Measurements from ENCODE around the gene ZP2.

GRCh38 chr16:21206550-21206949 is 4.8 kb downstream of the ZP2 start:
- no peak for TF ChIP-seq CTCF (IDR thresholded peaks at IDR 0.05)
- TF ChIP-seq POLR2A (IDR thresholded peaks at IDR 0.05): no peak

All from testis (tissue), 2 donors.